SK-N-SH (cell line): Measurements from ENCODE around the gene NAALADL2. TPM values are rescaled to one million over a fixed set of nuclear protein-coding genes. Genes with fewer than 3 reads are reported as not detected.

Source experiments
- CTCF ChIA-PET: fragments of 300-600, 350-600 bp; formaldehyde crosslinking; extraction: SDS; loops from one replicate; lab custom pipeline; 2021; lab: Yijun Ruan, JAX
- POLR2A ChIA-PET: fragments of 350-600 bp; sonication (Branson Sonifier 250); formaldehyde crosslinking; extraction: SDS; loops from one replicate; lab custom pipeline; 2020; ENCODE audit warnings: antibody characterized with exemption, inconsistent platforms; lab: Yijun Ruan, JAX
- DNase-seq: peaks from one replicate; pipeline ENCODE4 v3.0.0; 2012
- H2AFZ ChIP-seq: fragments of 200-600 bp; sonication (generic); 2 replicates; pipeline ENCODE4 v1.8.1; 2016; ENCODE audit warnings: antibody characterized with exemption, mild to moderate bottlenecking, low read depth
- H3F3A ChIP-seq: fragments of 200-600 bp; sonication (generic); replicated peaks from 2 replicates; pipeline ENCODE3; 2016; ENCODE audit warnings: antibody characterized with exemption, mild to moderate bottlenecking; ENCODE audit not compliant: insufficient read depth
- H3K27ac ChIP-seq, 2 experiments: fragments of 200-500 bp in 1 of 2; fragments of 200-600 bp in 1 of 2; sonication (Bioruptor generic) in 1 of 2; sonication (generic), shearing (Covaris generic) in 1 of 2; 2 replicates each; pipeline versions ENCODE4 v1.5.1 to v1.6.1; 2014 to 2016; ENCODE audit warnings: low read depth in 2 of 2, inconsistent platforms in 1 of 2, low read length in 1 of 2, mild to moderate bottlenecking in 1 of 2, mixed read lengths in 1 of 2
- H3K27me3 ChIP-seq: fragments of 200-600 bp; sonication (generic), shearing (Covaris generic); 2 replicates; pipeline ENCODE4 v1.6.1; 2016; ENCODE audit warnings: mixed run types; ENCODE audit not compliant: insufficient read depth
- H3K36me3 ChIP-seq, 2 experiments: fragments of 200-500 bp in 1 of 2; fragments of 200-600 bp in 1 of 2; sonication (Bioruptor generic) in 1 of 2; sonication (generic) in 1 of 2; replicated peaks in 1 of 2; 2 replicates each; pipeline versions ENCODE3 to v1.5.1; 2014 to 2016; ENCODE audit warnings: low read length in 1 of 2, mild to moderate bottlenecking in 1 of 2; ENCODE audit not compliant: insufficient read depth in 2 of 2, control insufficient read depth in 1 of 2
- H3K4me1 ChIP-seq, 2 experiments: fragments of 200-500 bp in 1 of 2; fragments of 200-600 bp in 1 of 2; sonication (Bioruptor generic) in 1 of 2; sonication (generic), shearing (Covaris generic) in 1 of 2; 2 replicates each; pipeline versions ENCODE4 v1.5.1 to v1.6.1; 2014 to 2016; ENCODE audit warnings: low read depth in 1 of 2, low read length in 1 of 2, mixed run types in 1 of 2; ENCODE audit not compliant: insufficient read depth in 2 of 2, control insufficient read depth in 1 of 2
- H3K4me2 ChIP-seq: fragments of 200-600 bp; sonication (generic), shearing (Covaris generic); 2 replicates; pipeline ENCODE4 v1.6.1; 2017; ENCODE audit warnings: mixed run types
- H3K4me3 ChIP-seq, 2 experiments: fragments of 200-500 bp in 1 of 2; fragments of 200-600 bp in 1 of 2; sonication (Bioruptor generic) in 1 of 2; sonication (generic), shearing (Covaris generic) in 1 of 2; 2 replicates each; pipeline versions ENCODE4 v1.5.1 to v1.8.1; 2014 to 2016; ENCODE audit warnings: low read depth in 2 of 2, inconsistent platforms in 1 of 2, low read length in 1 of 2, mild to moderate bottlenecking in 1 of 2, mixed read lengths in 1 of 2, moderate library complexity in 1 of 2
- H3K79me2 ChIP-seq: fragments of 200-600 bp; sonication (generic); 2 replicates; pipeline ENCODE4 v1.8.1; 2017; ENCODE audit warnings: mild to moderate bottlenecking; ENCODE audit not compliant: insufficient read depth
- H3K9ac ChIP-seq: fragments of 200-600 bp; sonication (generic); 2 replicates; pipeline ENCODE4 v1.6.1; 2017; ENCODE audit warnings: mixed run types
- H3K9me2 ChIP-seq: fragments of 200-600 bp; sonication (generic); 2 replicates; pipeline ENCODE4 v1.6.1; 2017; ENCODE audit warnings: mixed run types
- H3K9me3 ChIP-seq: fragments of 200-600 bp; sonication (generic); 2 replicates; pipeline ENCODE4 v1.6.1; 2017; ENCODE audit warnings: mixed run types, mild to moderate bottlenecking, moderate library complexity
- H4K20me1 ChIP-seq: fragments of 200-600 bp; sonication (generic); 2 replicates; pipeline ENCODE4 v1.6.1; 2017; ENCODE audit warnings: mild to moderate bottlenecking, mixed run types; ENCODE audit not compliant: insufficient read depth
- CTCF ChIP-seq: fragments of 200-600 bp; sonication (generic); IDR thresholded peaks from 2 replicates; pipeline ENCODE4 v1.6.1; 2017; ENCODE audit warnings: antibody characterized with exemption, mild to moderate bottlenecking, moderate library complexity
- ELF1 ChIP-seq: IDR thresholded peaks from 2 replicates; pipeline ENCODE4 v1.4.0; 2012
- EP300 ChIP-seq, 2 experiments: IDR thresholded peaks; 2 replicates each; pipeline versions ENCODE4 v1.4.0 to v1.6.1; 2012; ENCODE audit warnings: borderline replicate concordance in 1 of 2, low read depth in 1 of 2, low read length in 1 of 2
- EZH2phosphoT487 ChIP-seq: fragments of 200-600 bp; sonication (generic); IDR thresholded peaks from 2 replicates; pipeline ENCODE4 v1.6.1; 2017; ENCODE audit warnings: low read depth, mixed run types, mild to moderate bottlenecking, antibody characterized with exemption, moderate library complexity, borderline replicate concordance
- FOSL2 ChIP-seq: IDR thresholded peaks from 2 replicates; pipeline ENCODE4 v1.4.0; 2012; ENCODE audit warnings: low read depth, mild to moderate bottlenecking, moderate library complexity, borderline replicate concordance
- FOXJ3 ChIP-seq: sonication (generic); formaldehyde crosslinking; IDR thresholded peaks from 2 replicates; pipeline ENCODE4 v1.5.1; 2020; ENCODE audit warnings: mild to moderate bottlenecking, missing genetic modification reagents
- GABPA ChIP-seq: IDR thresholded peaks from 2 replicates; pipeline ENCODE4 v1.4.0; 2012; ENCODE audit warnings: low read depth, mild to moderate bottlenecking
- GATA2 ChIP-seq: sonication (generic); formaldehyde crosslinking; IDR thresholded peaks from 2 replicates; pipeline ENCODE4 v1.5.0; 2020; ENCODE audit warnings: mild to moderate bottlenecking, missing genetic modification reagents
- JUND ChIP-seq: IDR thresholded peaks from 2 replicates; pipeline ENCODE4 v1.4.0; 2012
- MXI1 ChIP-seq: IDR thresholded peaks from 2 replicates; pipeline ENCODE4 v1.6.1; 2012; ENCODE audit warnings: mild to moderate bottlenecking, low read depth, low read length, improper control_type of control experiment
- NFIC ChIP-seq: IDR thresholded peaks from 2 replicates; pipeline ENCODE4 v1.4.0; 2012; ENCODE audit warnings: borderline replicate concordance
- NRF1 ChIP-seq: IDR thresholded peaks from 2 replicates; pipeline ENCODE4 v1.6.1; 2012; ENCODE audit warnings: low read depth, mild to moderate bottlenecking, low read length
- PBX3 ChIP-seq: IDR thresholded peaks from 2 replicates; pipeline ENCODE4; 2012
- TAF1 ChIP-seq: IDR thresholded peaks from 2 replicates; pipeline ENCODE4 v1.6.1; 2012; ENCODE audit warnings: low read depth, mild to moderate bottlenecking, low read length, moderate library complexity, borderline replicate concordance
- TCF12 ChIP-seq: IDR thresholded peaks from 2 replicates; pipeline ENCODE4 v1.4.0; 2012
- USF1 ChIP-seq: IDR thresholded peaks from 2 replicates; pipeline ENCODE4 v1.4.0; 2012; ENCODE audit warnings: low read depth, borderline replicate concordance
- USF2 ChIP-seq: fragments of 150-350 bp; IDR thresholded peaks from 2 replicates; pipeline ENCODE4 v1.6.1; 2017; ENCODE audit warnings: antibody characterized with exemption, low read length, low read depth, borderline replicate concordance
- ZBTB33 ChIP-seq: IDR thresholded peaks from 2 replicates; pipeline ENCODE4 v1.4.0; 2012; ENCODE audit warnings: low read depth, borderline replicate concordance
- WGBS: methylation state at CpG from one replicate; pipeline ENCODE4 v1.1.6; 2017; ENCODE audit warnings: low lambda C conversion rate; 5-methylcytosine and 5-hydroxymethylcytosine counted together
- polyA plus RNA-seq, 3 experiments: library from polyadenylated mRNA; depleted of rRNA; stranded (reverse); fragments of >200 nt; gene quantifications; 2 replicates each; pipeline ENCODE4 v1.2.3, GENCODE V29; 2012

NAALADL2 gene
- polyA plus RNA-seq, 1 of the 3 experiments (the other 2 are of a cell fraction): 1.2 TPM

GRCh38 chr3:174931473-174932353 lies 72.6 kb downstream of the NAALADL2 start:
- no peaks in the 10 kb centered on the region for H3K79me2 ChIP-seq
- H3K4me3 ChIP-seq: no peak overlapping the region
- no peaks in the 10 kb centered on the region for H4K20me1 ChIP-seq
- H3K9me3 ChIP-seq: no peaks in the 10 kb centered on the region
- peak overlapping the region; percentile 7; the same call in 1 of the 2 replicates for H2AFZ ChIP-seq
- H3K9me2 ChIP-seq: no peaks in the 10 kb centered on the region
- H3F3A ChIP-seq: peaks cover 4% of the 10 kb centered on the region
- H3K9ac ChIP-seq: no peak overlapping the region
- H3K4me1 ChIP-seq: peaks cover 0 to 4% of the 10 kb centered on the region in 2 experiments; a peak in 1 of 4 replicates
- no peak for DNase-seq
- 68% methylated on average over 2 of the region's 2 CpGs for WGBS
- H3K4me2 ChIP-seq: no peak overlapping the region
- CTCF ChIA-PET: interaction anchor here (1.3 kb wide), 1 partner anchor 712 kb away, joined by 3 read pairs; no protein-coding TSS in a partner anchor
- POLR2A ChIA-PET: no interaction called here
- H3K27me3 ChIP-seq: no peaks in the 10 kb centered on the region
- no peak for TF ChIP-seq NRF1
- TF ChIP-seq EP300 (IDR thresholded peaks at IDR 0.05; ENCODE audit: borderline replicate concordance in 1 of 2, low read depth in 1 of 2, low read length in 1 of 2): 0 out of 4 replicates have a peak, but pooled peaks of 1 of the 2 experiments have one; percentile 15
- no peak for TF ChIP-seq NFIC
- no peak for TF ChIP-seq PBX3
- TF ChIP-seq FOSL2: peak; percentile 20; the same call in 1 of the 2 replicates
- no peak for TF ChIP-seq TAF1
- TF ChIP-seq JUND: peak; percentile 46
- TF ChIP-seq TCF12: 0 out of 2 replicates have a peak, but pooled peaks have one; percentile 31
- no peaks in the 10 kb centered on the region for H3K36me3 ChIP-seq
- H3K27ac ChIP-seq: peak overlapping the region in 1 of 2 experiments; percentile 22; a peak in 2 of 4 replicates

GRCh38 chr3:174936590-174936989 lies 77.5 kb downstream of the NAALADL2 start:
- Histone ChIP-seq H3K27me3 (no peaks in the 10 kb centered on the region), H3K9me2 (no peaks in the 10 kb centered on the region), H3K9me3 (no peaks in the 10 kb centered on the region), H3F3A (no peaks in the 10 kb centered on the region), H2AFZ (no peak overlapping the region), H3K4me2 (no peak overlapping the region), H3K4me1 (peaks cover 0 to 14% of the 10 kb centered on the region in 2 experiments; a peak in 1 of 4 replicates), H4K20me1 (no peaks in the 10 kb centered on the region), H3K4me3 (no peak overlapping the region), H3K79me2 (no peaks in the 10 kb centered on the region), H3K9ac (no peak overlapping the region), H3K27ac (peak overlapping the region in 1 of 2 experiments; percentile 64; a peak in 1 of 4 replicates), H3K36me3 (no peaks in the 10 kb centered on the region)
- WGBS: 94% methylated on average over 4 of the region's 4 CpGs
- no peak for DNase-seq
- ChIA-PET CTCF (no interaction called here), POLR2A (no interaction called here)
- no peak for TF ChIP-seq PBX3
- TF ChIP-seq GATA2 (CRISPR knock-in tag): no peak
- TF ChIP-seq ZBTB33: no peak
- TF ChIP-seq FOSL2: no peak
- no peak for TF ChIP-seq GABPA
- TF ChIP-seq MXI1: no peak
- TF ChIP-seq USF1: no peak
- TF ChIP-seq USF2: no peak
- TF ChIP-seq EZH2phosphoT487: no peak
- TF ChIP-seq CTCF: no peak
- no peak for TF ChIP-seq FOXJ3 (CRISPR knock-in tag)
- TF ChIP-seq ELF1: no peak
